CD1c-positive myeloid dendritic cell (primary cell): ENCODE data around the gene EXD2.
"Not testable (repeated sequence)": the region's sequence is repeated elsewhere in the genome, so short reads cannot be mapped to it uniquely, and the experiment has no call there.

Source experiments
- DNase-seq: peaks from one replicate; pipeline ENCODE4 v3.0.0-alpha.2; 2016; ENCODE audit errors: extremely low spot score

EXD2 gene

DNA sequence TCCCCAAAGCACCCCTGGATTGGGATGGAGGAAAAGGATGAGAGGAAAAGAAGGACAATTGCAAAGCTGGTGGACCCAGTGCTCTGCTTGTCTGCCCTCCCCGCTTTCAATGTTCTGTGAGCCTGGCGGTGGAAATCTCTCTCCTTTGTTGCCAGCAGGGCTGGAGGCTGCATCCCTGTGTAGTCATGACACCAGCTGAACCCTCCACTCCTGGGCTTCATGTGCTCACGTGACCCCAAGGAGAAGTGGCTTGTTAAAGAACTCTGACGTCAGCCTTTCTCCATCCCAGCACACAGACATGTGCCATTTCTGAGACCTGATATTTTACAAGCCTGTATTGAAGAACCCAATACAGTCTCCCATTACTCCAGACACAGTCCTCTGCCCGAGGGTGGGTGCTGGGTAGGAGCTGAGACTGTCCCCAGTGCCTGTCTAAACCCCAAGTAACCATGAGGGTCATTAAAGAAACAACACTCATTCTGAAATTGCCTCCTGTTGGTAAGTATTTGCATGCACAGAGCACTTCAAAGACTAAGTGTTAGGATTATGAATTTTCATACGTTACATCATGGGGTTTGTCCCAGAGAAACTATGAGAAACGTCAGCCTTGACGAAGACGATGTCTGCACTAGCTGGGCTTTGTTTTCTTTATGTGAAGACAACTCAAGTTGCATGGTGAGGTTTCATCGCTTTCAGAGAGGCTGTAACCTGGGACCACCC, 90.3 kb downstream of the EXD2 start:
- no peak for DNase-seq

DNA sequence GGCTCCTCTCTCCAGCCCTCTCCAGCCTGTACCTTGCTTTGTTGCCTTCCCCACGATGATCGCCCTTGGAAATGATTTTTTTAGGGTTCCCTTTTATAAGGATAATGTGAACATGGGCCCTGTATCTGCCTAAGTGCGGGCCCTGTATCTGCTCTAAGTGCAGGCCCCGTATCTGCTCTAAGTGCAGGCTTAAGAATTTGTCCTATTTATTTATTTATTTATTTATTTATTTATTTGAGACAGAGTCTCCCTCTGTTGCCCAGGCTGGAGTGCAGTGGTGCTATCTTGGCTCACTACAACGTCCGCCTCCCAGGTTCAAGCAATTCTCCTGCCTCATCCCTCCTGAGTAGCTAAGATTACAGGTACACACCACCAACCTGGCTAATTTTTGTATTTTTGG, 91.2 kb downstream of the EXD2 start:
- DNase-seq, result no peak

DNA sequence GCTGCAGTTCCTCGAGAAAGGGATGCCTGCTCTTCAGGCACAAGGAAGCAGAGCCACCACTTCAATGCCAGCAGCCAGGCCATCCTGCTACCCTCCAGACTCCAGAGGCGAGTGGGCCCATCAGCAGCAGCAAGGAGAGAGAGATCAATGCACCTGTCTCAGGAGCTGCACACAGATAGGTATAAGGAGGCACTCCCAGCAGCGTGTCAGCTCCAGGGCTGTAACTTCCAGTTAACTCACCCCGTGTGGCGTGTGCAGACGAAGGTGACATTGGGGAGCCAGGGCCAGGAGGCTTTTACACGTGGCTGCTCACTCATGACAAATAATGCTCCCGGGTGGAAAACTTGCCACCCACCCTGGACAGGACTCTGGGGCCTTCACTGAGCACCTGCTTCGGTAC, 92.9 kb downstream of the EXD2 start:
- DNase-seq, result no peak

DNA sequence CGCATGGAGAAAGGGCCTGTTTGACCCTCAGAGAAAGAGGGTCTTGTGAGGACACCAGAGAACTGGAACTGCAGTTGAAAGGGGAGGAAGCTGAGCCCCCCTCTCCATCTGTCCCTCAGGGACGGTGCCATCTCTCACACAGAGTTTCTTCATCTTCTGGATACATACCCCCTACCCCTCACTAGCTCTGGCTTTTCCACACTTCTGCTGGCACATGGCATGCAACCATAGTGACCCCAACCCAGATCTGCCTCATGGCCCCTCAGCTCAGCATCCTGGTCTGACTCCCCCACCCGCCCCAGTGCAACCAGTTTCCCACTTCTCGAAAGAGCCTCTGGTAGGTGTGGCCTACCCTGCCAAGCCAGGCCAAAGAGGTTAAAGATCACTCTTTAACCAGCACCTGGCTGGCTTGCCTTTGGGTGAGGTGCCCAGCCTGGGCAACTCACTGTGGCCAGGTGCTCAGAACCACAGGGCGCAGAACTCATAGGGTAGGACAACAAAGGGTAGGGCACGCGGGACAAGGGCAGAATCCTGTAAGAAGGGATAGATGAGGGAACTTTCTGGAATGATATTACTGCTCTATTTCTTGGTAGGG, 94.5 kb downstream of the EXD2 start:
- DNase-seq, result no peak

DNA sequence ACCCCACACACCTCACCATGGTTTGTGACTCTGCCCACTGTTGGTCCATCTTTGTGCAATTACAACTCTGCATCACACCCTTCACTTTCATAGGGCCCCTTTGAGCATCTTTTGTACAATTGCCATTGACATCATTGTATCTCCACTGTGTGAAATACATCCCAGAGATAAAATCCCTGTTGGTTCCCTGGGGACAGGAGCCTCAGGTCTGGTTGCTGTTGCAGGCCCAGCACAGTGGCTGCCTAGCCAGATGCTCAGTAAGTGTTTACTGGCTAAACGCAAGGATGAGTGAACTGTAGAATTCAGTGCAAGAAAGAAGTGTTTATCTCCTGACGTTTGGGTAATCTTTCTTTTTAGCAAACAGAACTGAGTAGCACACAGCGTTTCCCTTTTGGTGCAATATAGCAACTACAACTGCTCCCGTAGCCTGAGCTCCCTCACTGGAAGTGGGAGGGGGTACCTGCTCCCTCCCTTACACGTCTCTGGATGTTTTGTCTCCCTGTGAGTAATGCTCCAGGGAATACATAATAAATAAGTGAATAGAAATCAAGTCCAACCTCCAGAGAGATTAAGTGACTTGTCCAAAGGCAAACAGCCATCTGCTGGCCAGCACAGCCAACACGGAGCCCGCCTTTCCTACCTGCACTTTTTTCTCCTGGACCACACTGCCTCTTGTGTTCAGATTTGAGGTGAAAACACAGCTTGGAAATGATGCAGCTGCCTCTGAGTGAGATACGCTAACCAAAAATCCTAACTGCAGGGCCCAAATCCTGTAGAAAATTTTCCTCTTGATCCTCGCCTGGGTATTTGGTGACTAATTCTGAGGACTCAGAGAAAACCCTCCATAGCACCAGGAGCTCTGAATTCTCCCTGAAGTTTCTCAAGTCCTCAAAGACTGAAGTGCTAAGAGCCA, 96.1 kb downstream of the EXD2 start:
- DNase-seq, result no peak

DNA sequence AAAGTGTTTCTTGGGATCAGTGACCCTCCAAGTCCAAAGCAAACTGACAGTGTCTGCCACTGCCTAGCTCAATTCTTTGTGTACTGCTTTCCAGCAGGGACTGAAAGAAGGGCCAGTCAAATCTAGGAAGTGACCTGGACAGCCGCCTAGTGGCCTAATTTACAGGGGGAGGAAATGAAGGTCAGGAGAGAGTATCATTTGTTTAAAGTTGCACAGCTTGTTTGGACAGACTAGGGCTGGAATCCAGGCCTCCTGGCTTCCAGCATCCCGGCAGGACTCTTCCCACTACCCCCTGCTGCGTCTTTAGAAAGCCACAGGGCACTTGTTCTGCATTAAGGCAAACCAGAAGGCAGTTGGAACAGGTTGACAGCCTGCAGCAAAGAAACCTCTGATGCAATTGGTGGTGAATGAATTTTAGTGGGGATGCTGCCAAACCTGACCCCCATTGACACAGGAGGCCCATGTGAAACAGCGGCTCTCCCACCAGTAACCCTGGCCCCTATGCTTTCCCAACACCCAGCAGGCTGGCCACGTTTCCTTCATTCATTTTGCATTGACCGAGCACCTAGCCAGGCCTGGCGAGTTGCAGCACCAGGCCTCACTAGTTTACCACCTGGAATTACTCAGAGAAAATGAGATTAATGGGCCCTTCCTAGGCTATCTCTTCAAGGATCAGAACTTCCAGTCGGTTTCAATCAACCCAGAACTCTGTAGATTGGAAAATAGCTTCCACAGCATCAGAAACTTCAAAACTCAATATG, 96.9 kb downstream of the EXD2 start:
- no peak for DNase-seq

DNA sequence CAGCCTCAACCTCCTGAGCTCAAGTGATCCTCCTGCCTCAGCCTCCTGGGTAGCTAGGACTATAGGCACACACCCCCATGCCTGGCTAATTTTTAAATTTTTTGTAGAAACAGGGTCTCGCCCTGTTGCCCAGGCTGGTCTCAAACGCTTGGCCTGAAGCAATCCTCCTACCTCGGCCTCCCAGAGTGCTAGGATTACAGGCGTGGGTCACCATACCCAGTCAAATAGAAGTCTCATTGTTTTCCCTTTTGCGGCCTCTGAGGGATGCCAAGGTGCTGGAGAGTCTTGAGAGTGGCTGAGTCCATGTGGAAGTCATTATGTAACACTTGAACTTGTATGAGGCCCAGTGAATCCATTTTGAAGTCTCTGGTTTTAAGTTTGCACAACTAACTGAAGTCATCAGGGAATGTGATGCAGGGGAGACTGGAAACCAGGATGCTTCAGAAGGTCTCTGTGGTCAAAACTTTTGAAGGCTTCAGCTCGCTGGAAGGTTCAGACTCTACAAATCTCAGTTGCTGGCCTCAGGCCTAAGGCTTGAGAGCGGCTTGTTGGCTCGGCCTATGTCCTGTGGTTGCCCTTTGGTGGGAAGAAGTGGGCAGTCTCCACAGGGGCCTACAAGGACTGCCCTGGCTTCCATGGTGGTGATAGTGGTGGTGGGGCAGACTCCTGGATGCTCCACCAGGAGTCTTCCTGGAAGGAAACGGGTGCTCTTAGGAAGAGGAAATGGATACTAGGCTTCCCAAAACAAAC, 97.8 kb downstream of the EXD2 start:
- DNase-seq, result no peak

DNA sequence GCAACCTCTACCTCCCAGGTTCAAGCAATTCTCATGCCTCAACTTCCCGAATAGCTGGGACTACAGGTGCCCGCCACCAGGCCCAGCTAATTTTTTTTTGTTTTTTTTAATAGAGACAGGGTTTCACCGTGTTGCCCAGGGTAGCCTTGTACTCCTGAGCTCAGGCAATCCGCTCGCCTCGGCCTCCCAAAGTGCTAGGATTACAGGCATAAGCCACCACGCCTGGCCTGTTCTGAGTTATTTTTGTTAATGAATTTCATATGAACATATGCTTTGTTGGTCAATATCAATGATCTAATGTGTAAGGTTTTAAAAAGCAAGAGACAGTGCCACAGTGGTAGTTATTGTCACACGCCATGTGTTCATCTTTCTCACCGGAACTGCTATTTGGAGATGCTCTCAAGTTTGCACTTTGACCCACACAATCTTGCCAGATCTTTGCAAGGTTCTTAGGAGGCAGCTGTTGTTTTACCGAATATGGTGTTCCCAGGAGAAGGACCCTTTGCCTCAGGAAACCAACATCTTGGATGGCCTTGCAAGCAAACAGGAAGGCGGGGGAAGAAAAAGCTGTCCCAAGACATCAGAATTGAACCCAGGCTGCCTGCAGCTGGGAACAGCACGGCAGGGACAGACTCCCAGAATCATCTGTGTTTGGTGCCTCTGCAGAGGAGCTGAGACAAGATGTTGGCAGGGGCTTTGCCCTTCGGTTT, 98.7 kb downstream of the EXD2 start:
- DNase-seq, result no peak

DNA sequence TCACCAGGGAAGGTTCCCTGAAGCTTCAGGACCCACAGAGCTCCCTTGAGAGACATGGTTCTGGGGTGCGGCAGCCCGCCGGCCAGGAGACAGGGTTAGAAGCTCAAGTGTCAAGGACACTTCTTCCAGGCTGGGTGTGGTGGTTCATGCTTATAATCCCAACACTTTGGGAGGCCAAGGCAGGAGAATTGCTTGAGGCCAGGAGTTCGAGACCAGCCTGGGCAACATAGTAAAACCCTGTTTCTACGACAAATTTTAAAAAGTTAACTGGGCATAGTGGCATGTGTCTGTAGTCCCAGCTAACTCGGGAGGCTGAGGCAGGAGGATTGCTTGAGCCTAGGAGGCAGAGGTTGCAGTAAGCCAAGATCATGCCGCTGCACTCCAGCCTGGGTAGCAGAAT, 99.6 kb downstream of the EXD2 start:
- DNase-seq, result not testable (repeated sequence)

DNA sequence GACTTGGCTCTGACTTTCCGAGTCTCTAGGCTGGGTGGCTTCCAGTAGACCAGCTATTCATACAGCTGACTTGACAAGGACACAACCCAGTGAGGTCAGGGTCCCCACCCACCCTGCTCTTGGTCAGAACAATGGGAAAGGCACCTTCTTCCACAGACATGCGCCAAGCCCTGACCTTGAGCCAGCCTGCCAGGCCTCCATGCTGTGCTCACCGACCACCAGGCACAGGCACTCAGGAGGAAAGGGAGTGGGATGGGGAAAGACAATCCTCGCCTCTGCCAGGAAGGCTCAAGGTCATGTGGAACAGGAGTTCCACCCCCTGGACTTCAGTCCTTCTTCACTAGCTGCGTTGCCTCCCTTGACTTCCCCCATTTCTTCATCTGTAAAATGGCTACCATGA, 100.1 kb downstream of the EXD2 start:
- DNase-seq, result no peak

DNA sequence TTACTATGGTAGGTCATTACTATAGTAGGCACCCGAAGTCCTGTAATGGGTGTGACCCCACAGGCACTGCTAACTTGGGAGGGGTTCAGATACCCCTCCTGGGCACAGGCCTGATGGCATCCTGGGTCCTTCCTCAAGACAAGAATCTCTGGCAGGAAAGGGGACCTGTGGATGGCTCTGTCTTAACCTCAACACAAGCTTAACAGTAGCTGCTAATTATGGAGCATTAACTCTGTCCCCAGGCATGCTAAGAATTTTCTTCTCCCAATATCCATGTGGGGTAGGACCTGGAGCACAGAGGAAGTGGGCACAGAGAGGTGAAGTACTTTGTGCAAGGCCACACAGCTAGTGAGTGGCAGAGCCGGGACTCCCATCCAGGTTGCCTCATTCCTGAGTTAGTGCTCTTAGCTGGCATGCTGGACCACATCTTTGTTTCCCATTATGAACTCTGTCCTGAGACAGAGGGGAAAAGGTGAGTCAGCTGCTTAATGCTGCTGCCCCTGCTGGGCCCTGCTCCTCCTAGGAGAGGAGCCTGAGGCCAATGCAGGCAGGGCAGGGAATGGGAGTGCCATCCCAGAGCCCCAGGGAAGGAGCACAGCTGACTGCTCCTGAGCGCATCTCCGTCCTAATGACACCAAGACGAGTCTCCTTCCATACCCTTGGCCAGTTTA, 100.7 kb downstream of the EXD2 start:
- no peak for DNase-seq
